HL-60 (cell line): ENCODE results near the gene TENM3.

Experiments used
- GABPA ChIP-seq: IDR thresholded peaks from 2 replicates; pipeline ENCODE4 v1.6.1; 2012; ENCODE audit warnings: low read depth
- POLR2AphosphoS5 ChIP-seq: IDR thresholded peaks from 2 replicates; pipeline ENCODE4 v1.6.1; 2012; ENCODE audit warnings: low read depth
- REST ChIP-seq: IDR thresholded peaks from 2 replicates; pipeline ENCODE4 v1.6.1; 2012; ENCODE audit warnings: low read depth; ENCODE audit not compliant: insufficient replicate concordance
- TF ChIP-seq, protein P1 (sequence below): IDR thresholded peaks from one replicate; pipeline ENCODE4 v1.5.1; 2011; ENCODE audit warnings: low read length, control low read depth, inconsistent platforms; ENCODE audit not compliant: insufficient read depth

DNA sequence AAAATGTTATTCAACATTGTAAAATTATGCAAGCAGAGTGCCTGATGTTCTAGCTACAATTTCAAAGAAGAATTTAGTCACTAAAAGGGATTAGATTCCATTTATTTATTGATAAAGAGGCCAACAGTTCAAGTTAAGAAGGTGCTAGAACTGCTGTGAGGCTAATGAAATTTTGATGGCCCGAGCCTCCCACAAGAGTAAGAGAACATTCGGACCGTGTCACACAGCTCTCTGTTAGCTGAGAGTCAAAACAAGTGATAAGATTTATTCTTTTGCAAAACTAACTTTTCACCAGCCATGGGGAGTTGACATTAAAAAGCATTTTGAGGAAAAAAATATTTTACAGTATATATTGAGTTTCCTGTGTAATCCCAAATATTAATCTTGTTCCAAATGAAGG is 106.8 kb downstream of the TENM3 start:
- TF ChIP-seq, protein P1, sequence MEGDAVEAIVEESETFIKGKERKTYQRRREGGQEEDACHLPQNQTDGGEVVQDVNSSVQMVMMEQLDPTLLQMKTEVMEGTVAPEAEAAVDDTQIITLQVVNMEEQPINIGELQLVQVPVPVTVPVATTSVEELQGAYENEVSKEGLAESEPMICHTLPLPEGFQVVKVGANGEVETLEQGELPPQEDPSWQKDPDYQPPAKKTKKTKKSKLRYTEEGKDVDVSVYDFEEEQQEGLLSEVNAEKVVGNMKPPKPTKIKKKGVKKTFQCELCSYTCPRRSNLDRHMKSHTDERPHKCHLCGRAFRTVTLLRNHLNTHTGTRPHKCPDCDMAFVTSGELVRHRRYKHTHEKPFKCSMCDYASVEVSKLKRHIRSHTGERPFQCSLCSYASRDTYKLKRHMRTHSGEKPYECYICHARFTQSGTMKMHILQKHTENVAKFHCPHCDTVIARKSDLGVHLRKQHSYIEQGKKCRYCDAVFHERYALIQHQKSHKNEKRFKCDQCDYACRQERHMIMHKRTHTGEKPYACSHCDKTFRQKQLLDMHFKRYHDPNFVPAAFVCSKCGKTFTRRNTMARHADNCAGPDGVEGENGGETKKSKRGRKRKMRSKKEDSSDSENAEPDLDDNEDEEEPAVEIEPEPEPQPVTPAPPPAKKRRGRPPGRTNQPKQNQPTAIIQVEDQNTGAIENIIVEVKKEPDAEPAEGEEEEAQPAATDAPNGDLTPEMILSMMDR: no peak
- TF ChIP-seq POLR2AphosphoS5 (no peak), GABPA (no peak), REST (no peak)
